SK-N-SH (cell line): ENCODE results near the gene PCED1A. TPM values are rescaled to one million over a fixed set of nuclear protein-coding genes. Genes with fewer than 3 reads are reported as not detected.

Source experiments
- CTCF ChIA-PET: fragments of 300-600, 350-600 bp; formaldehyde crosslinking; extraction: SDS; loops from one replicate; lab custom pipeline; 2021; lab: Yijun Ruan, JAX
- POLR2A ChIA-PET: fragments of 350-600 bp; sonication (Branson Sonifier 250); formaldehyde crosslinking; extraction: SDS; loops from one replicate; lab custom pipeline; 2020; ENCODE audit warnings: antibody characterized with exemption, inconsistent platforms; lab: Yijun Ruan, JAX
- DNase-seq: peaks from one replicate; pipeline ENCODE4 v3.0.0; 2012
- H2AFZ ChIP-seq: fragments of 200-600 bp; sonication (generic); 2 replicates; pipeline ENCODE4 v1.8.1; 2016; ENCODE audit warnings: antibody characterized with exemption, mild to moderate bottlenecking, low read depth
- H3F3A ChIP-seq: fragments of 200-600 bp; sonication (generic); replicated peaks from 2 replicates; pipeline ENCODE3; 2016; ENCODE audit warnings: antibody characterized with exemption, mild to moderate bottlenecking; ENCODE audit not compliant: insufficient read depth
- H3K27ac ChIP-seq, 2 experiments: fragments of 200-500 bp in 1 of 2; fragments of 200-600 bp in 1 of 2; sonication (Bioruptor generic) in 1 of 2; sonication (generic), shearing (Covaris generic) in 1 of 2; 2 replicates each; pipeline versions ENCODE4 v1.5.1 to v1.6.1; 2014 to 2016; ENCODE audit warnings: low read depth in 2 of 2, inconsistent platforms in 1 of 2, low read length in 1 of 2, mild to moderate bottlenecking in 1 of 2, mixed read lengths in 1 of 2
- H3K27me3 ChIP-seq: fragments of 200-600 bp; sonication (generic), shearing (Covaris generic); 2 replicates; pipeline ENCODE4 v1.6.1; 2016; ENCODE audit warnings: mixed run types; ENCODE audit not compliant: insufficient read depth
- H3K36me3 ChIP-seq, 2 experiments: fragments of 200-500 bp in 1 of 2; fragments of 200-600 bp in 1 of 2; sonication (Bioruptor generic) in 1 of 2; sonication (generic) in 1 of 2; replicated peaks in 1 of 2; 2 replicates each; pipeline versions ENCODE3 to v1.5.1; 2014 to 2016; ENCODE audit warnings: low read length in 1 of 2, mild to moderate bottlenecking in 1 of 2; ENCODE audit not compliant: insufficient read depth in 2 of 2, control insufficient read depth in 1 of 2
- H3K4me1 ChIP-seq, 2 experiments: fragments of 200-500 bp in 1 of 2; fragments of 200-600 bp in 1 of 2; sonication (Bioruptor generic) in 1 of 2; sonication (generic), shearing (Covaris generic) in 1 of 2; 2 replicates each; pipeline versions ENCODE4 v1.5.1 to v1.6.1; 2014 to 2016; ENCODE audit warnings: low read depth in 1 of 2, low read length in 1 of 2, mixed run types in 1 of 2; ENCODE audit not compliant: insufficient read depth in 2 of 2, control insufficient read depth in 1 of 2
- H3K4me2 ChIP-seq: fragments of 200-600 bp; sonication (generic), shearing (Covaris generic); 2 replicates; pipeline ENCODE4 v1.6.1; 2017; ENCODE audit warnings: mixed run types
- H3K4me3 ChIP-seq, 2 experiments: fragments of 200-500 bp in 1 of 2; fragments of 200-600 bp in 1 of 2; sonication (Bioruptor generic) in 1 of 2; sonication (generic), shearing (Covaris generic) in 1 of 2; 2 replicates each; pipeline versions ENCODE4 v1.5.1 to v1.8.1; 2014 to 2016; ENCODE audit warnings: low read depth in 2 of 2, inconsistent platforms in 1 of 2, low read length in 1 of 2, mild to moderate bottlenecking in 1 of 2, mixed read lengths in 1 of 2, moderate library complexity in 1 of 2
- H3K79me2 ChIP-seq: fragments of 200-600 bp; sonication (generic); 2 replicates; pipeline ENCODE4 v1.8.1; 2017; ENCODE audit warnings: mild to moderate bottlenecking; ENCODE audit not compliant: insufficient read depth
- H3K9ac ChIP-seq: fragments of 200-600 bp; sonication (generic); 2 replicates; pipeline ENCODE4 v1.6.1; 2017; ENCODE audit warnings: mixed run types
- H3K9me2 ChIP-seq: fragments of 200-600 bp; sonication (generic); 2 replicates; pipeline ENCODE4 v1.6.1; 2017; ENCODE audit warnings: mixed run types
- H3K9me3 ChIP-seq: fragments of 200-600 bp; sonication (generic); 2 replicates; pipeline ENCODE4 v1.6.1; 2017; ENCODE audit warnings: mixed run types, mild to moderate bottlenecking, moderate library complexity
- H4K20me1 ChIP-seq: fragments of 200-600 bp; sonication (generic); 2 replicates; pipeline ENCODE4 v1.6.1; 2017; ENCODE audit warnings: mild to moderate bottlenecking, mixed run types; ENCODE audit not compliant: insufficient read depth
- CHD2 ChIP-seq: fragments of 150-350 bp; IDR thresholded peaks from 2 replicates; pipeline ENCODE4 v1.6.1; 2018; ENCODE audit warnings: low read length; ENCODE audit not compliant: partially characterized antibody
- EP300 ChIP-seq, 2 experiments: IDR thresholded peaks; 2 replicates each; pipeline versions ENCODE4 v1.4.0 to v1.6.1; 2012; ENCODE audit warnings: borderline replicate concordance in 1 of 2, low read depth in 1 of 2, low read length in 1 of 2
- FOSL2 ChIP-seq: IDR thresholded peaks from 2 replicates; pipeline ENCODE4 v1.4.0; 2012; ENCODE audit warnings: low read depth, mild to moderate bottlenecking, moderate library complexity, borderline replicate concordance
- FOXM1 ChIP-seq: IDR thresholded peaks from 2 replicates; pipeline ENCODE4 v1.4.0; 2012; ENCODE audit warnings: low read depth, mild to moderate bottlenecking
- GABPA ChIP-seq: IDR thresholded peaks from 2 replicates; pipeline ENCODE4 v1.4.0; 2012; ENCODE audit warnings: low read depth, mild to moderate bottlenecking
- GATA2 ChIP-seq: sonication (generic); formaldehyde crosslinking; IDR thresholded peaks from 2 replicates; pipeline ENCODE4 v1.5.0; 2020; ENCODE audit warnings: mild to moderate bottlenecking, missing genetic modification reagents
- JUND ChIP-seq: IDR thresholded peaks from 2 replicates; pipeline ENCODE4 v1.4.0; 2012
- MEF2A ChIP-seq: IDR thresholded peaks from 2 replicates; pipeline ENCODE4 v1.4.0; 2012; ENCODE audit warnings: low read depth, borderline replicate concordance
- NFIC ChIP-seq: IDR thresholded peaks from 2 replicates; pipeline ENCODE4 v1.4.0; 2012; ENCODE audit warnings: borderline replicate concordance
- NRF1 ChIP-seq: IDR thresholded peaks from 2 replicates; pipeline ENCODE4 v1.6.1; 2012; ENCODE audit warnings: low read depth, mild to moderate bottlenecking, low read length
- POLR2AphosphoS5 ChIP-seq: IDR thresholded peaks from 2 replicates; pipeline ENCODE4 v1.6.1; 2012; ENCODE audit warnings: low read depth, low read length
- RCOR1 ChIP-seq: fragments of 150-350 bp; IDR thresholded peaks from 2 replicates; pipeline ENCODE4 v1.6.1; 2017; ENCODE audit warnings: antibody characterized with exemption, low read length
- SIN3A ChIP-seq: IDR thresholded peaks from 2 replicates; pipeline ENCODE4 v1.6.1; 2012; ENCODE audit warnings: low read depth, mild to moderate bottlenecking, low read length, moderate library complexity, borderline replicate concordance
- TAF1 ChIP-seq: IDR thresholded peaks from 2 replicates; pipeline ENCODE4 v1.6.1; 2012; ENCODE audit warnings: low read depth, mild to moderate bottlenecking, low read length, moderate library complexity, borderline replicate concordance
- TCF12 ChIP-seq: IDR thresholded peaks from 2 replicates; pipeline ENCODE4 v1.4.0; 2012
- TEAD4 ChIP-seq: IDR thresholded peaks from 2 replicates; pipeline ENCODE4 v1.4.0; 2012; ENCODE audit warnings: mild to moderate bottlenecking, borderline replicate concordance; ENCODE audit not compliant: insufficient read depth
- YY1 ChIP-seq: IDR thresholded peaks from 2 replicates; pipeline ENCODE4 v1.4.0; 2012; ENCODE audit warnings: low read depth, mild to moderate bottlenecking
- WGBS: methylation state at CpG from one replicate; pipeline ENCODE4 v1.1.6; 2017; ENCODE audit warnings: low lambda C conversion rate; 5-methylcytosine and 5-hydroxymethylcytosine counted together
- polyA plus RNA-seq, 3 experiments: library from polyadenylated mRNA; depleted of rRNA; stranded (reverse); fragments of >200 nt; gene quantifications; 2 replicates each; pipeline ENCODE4 v1.2.3, GENCODE V29; 2012
- TF ChIP-seq, protein P1 (sequence below): IDR thresholded peaks from 2 replicates; pipeline ENCODE4 v1.6.1; 2012; ENCODE audit warnings: mild to moderate bottlenecking, low read depth, low read length, moderate library complexity
- TF ChIP-seq, protein P2 (sequence below): IDR thresholded peaks from 2 replicates; pipeline ENCODE4; 2012
- TF ChIP-seq, protein P3 (sequence below): IDR thresholded peaks from 2 replicates; pipeline ENCODE4 v1.4.0; 2012; ENCODE audit warnings: low read depth
- TF ChIP-seq, protein P4 (sequence below): IDR thresholded peaks from 2 replicates; pipeline ENCODE4 v1.4.0; 2012; ENCODE audit warnings: low read depth, borderline replicate concordance

Gene PCED1A
- polyA plus RNA-seq, 1 of the 3 experiments (the other 2 are of a cell fraction): 65.2 TPM

DNA sequence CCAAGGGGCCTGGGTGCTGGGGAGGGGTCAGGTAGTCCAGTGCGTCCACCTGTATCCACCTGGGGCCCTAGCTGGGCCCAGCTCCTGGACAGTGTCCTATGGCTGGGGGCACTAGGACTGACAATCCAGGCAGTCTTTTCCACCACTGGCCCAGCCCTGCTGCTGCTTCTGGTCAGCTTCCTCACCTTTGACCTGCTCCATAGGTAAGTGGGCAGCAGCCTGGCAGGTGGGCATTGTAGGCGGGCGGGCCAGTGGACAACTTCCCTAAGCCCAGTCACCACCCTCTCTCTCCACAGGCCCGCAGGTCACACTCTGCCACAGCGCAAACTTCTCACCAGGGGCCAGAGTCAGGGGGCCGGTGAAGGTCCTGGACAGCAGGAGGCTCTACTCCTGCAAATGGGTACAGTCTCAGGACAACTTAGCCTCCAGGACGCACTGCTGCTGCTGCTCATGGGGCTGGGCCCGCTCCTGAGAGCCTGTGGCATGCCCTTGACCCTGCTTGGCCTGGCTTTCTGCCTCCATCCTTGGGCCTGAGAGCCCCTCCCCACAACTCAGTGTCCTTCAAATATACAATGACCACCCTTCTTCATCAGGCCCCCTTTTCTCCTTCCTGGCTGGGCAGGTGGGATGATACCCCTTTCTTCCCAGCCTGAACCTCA is 25.1 kb downstream of the PCED1A start:
- WGBS: 81% methylated on average over 5 of the region's 8 CpGs
- H3K27ac ChIP-seq: peak overlapping the region in 1 of 2 experiments; percentile 72; a peak in 1 of 4 replicates
- no peaks in the 10 kb centered on the region for H3K9me2 ChIP-seq
- DNase-seq: peak; percentile 11
- H3K79me2 ChIP-seq: no peaks in the 10 kb centered on the region
- ChIA-PET POLR2A (interaction anchor here (1.1 kb wide), 1 partner anchor 15 kb away, joined by 5 read pairs; the partner anchor contains the start of gene CPXM1), CTCF (interaction anchor here (1.4 kb wide), 1 partner anchor 14 kb away, joined by 3 read pairs; no protein-coding TSS in a partner anchor)
- peaks cover 11% of the 10 kb centered on the region for H3K9me3 ChIP-seq
- no peaks in the 10 kb centered on the region for H3K27me3 ChIP-seq
- H2AFZ ChIP-seq: peak overlapping the region; percentile 68; the same call in 1 of the 2 replicates
- no peaks in the 10 kb centered on the region for H3K36me3 ChIP-seq
- no peak overlapping the region for H3K4me3 ChIP-seq
- TF ChIP-seq POLR2AphosphoS5: no peak
- no peak for TF ChIP-seq CHD2
- TF ChIP-seq YY1: no peak
- no peak for TF ChIP-seq GABPA
- no peak for TF ChIP-seq TEAD4
- TF ChIP-seq NRF1: no peak
- TF ChIP-seq, protein P1, sequence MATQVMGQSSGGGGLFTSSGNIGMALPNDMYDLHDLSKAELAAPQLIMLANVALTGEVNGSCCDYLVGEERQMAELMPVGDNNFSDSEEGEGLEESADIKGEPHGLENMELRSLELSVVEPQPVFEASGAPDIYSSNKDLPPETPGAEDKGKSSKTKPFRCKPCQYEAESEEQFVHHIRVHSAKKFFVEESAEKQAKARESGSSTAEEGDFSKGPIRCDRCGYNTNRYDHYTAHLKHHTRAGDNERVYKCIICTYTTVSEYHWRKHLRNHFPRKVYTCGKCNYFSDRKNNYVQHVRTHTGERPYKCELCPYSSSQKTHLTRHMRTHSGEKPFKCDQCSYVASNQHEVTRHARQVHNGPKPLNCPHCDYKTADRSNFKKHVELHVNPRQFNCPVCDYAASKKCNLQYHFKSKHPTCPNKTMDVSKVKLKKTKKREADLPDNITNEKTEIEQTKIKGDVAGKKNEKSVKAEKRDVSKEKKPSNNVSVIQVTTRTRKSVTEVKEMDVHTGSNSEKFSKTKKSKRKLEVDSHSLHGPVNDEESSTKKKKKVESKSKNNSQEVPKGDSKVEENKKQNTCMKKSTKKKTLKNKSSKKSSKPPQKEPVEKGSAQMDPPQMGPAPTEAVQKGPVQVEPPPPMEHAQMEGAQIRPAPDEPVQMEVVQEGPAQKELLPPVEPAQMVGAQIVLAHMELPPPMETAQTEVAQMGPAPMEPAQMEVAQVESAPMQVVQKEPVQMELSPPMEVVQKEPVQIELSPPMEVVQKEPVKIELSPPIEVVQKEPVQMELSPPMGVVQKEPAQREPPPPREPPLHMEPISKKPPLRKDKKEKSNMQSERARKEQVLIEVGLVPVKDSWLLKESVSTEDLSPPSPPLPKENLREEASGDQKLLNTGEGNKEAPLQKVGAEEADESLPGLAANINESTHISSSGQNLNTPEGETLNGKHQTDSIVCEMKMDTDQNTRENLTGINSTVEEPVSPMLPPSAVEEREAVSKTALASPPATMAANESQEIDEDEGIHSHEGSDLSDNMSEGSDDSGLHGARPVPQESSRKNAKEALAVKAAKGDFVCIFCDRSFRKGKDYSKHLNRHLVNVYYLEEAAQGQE: no peak
- TF ChIP-seq EP300 (IDR thresholded peaks at IDR 0.05; ENCODE audit: borderline replicate concordance in 1 of 2, low read depth in 1 of 2, low read length in 1 of 2): no peak
- TF ChIP-seq RCOR1: no peak
- TF ChIP-seq MEF2A: no peak
- no peak for TF ChIP-seq FOSL2
- TF ChIP-seq, all 33 proteins: peak for 0
- Histone ChIP-seq H3K9ac (peak overlapping the region; percentile 20; the same call in 1 of the 2 replicates), H4K20me1 (no peaks in the 10 kb centered on the region), H3F3A (peaks cover 13% of the 10 kb centered on the region), H3K4me2 (peak overlapping the region; percentile 83), H3K4me1 (peaks cover 10 to 18% of the 10 kb centered on the region in 2 experiments; a peak in 2 of 4 replicates)

DNA sequence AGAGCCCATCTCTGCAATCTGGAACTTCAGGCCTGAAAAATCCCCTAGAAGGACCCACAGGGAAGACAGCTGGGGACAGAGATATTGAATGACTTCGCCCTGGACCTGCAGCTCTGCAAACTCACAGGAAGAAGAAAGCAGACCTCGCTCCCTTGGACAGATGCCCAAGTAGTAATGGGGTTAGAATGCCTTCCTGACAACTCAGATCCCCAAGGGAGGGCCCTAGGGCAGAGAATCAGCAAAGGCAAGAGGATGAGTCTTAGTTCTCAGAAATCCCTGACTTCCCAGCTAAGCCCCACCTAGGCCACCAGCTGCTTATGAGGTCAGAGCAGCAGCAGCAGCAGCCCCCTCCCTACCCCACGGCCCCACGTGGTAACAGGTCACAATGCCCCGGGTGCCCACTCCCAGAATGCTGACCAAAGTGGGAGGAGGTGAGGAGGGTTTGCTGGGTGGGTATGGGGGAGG is 25.8 kb downstream of the PCED1A start, which contains the start of gene C20orf141:
Gene C20orf141 (plus strand): TSS at position 401 of the 465 bp plus-strand sequence. CDS start 198 bp downstream, outside the sequence.
- Histone ChIP-seq H3K4me1 (peaks cover 10 to 18% of the 10 kb centered on the region in 2 experiments; a peak in 2 of 4 replicates), H3K9me2 (no peaks in the 10 kb centered on the region), H3K9me3 (peaks cover 11% of the 10 kb centered on the region), H2AFZ (peak within 1 kb of the TSS; percentile 68; the same call in 1 of the 2 replicates), H3K36me3 (no peaks in the 10 kb centered on the region), H3K4me2 (peak within 1 kb of the TSS; percentile 83), H3F3A (peaks cover 13% of the 10 kb centered on the region), H4K20me1 (no peaks in the 10 kb centered on the region), H3K9ac (peak within 1 kb of the TSS; percentile 31; the same call in 1 of the 2 replicates), H3K79me2 (no peaks in the 10 kb centered on the region), H3K27me3 (no peaks in the 10 kb centered on the region), H3K4me3 (no peak within 1 kb of the TSS), H3K27ac (peak within 1 kb of the TSS; percentile 45 to 72; a peak in 3 of 4 replicates)
- ChIA-PET CTCF (interaction anchor here (1.4 kb wide), 1 partner anchor 13 kb away, joined by 3 read pairs; no protein-coding TSS in a partner anchor), POLR2A (interaction anchor here (1.1 kb wide), 1 partner anchor 14 kb away, joined by 5 read pairs; the partner anchor contains the start of gene CPXM1)
- peak; percentile 56 for DNase-seq
- WGBS: 4% methylated on average over 5 of the region's 5 CpGs
- TF ChIP-seq MEF2A (no peak), NFIC (peak; percentile 93), POLR2AphosphoS5 (peak; percentile 21; the same call in 1 of the 2 replicates), FOXM1 (no peak), JUND (peak; percentile 62; the same call in 1 of the 2 replicates), TEAD4 (peak; percentile 56; the same call in 1 of the 2 replicates), TAF1 (no peak), GATA2 (CRISPR knock-in tag) (no peak), FOSL2 (peak; percentile 69; the same call in 1 of the 2 replicates), SIN3A (no peak), TCF12 (peak; percentile 68)
- TF ChIP-seq, protein P2, sequence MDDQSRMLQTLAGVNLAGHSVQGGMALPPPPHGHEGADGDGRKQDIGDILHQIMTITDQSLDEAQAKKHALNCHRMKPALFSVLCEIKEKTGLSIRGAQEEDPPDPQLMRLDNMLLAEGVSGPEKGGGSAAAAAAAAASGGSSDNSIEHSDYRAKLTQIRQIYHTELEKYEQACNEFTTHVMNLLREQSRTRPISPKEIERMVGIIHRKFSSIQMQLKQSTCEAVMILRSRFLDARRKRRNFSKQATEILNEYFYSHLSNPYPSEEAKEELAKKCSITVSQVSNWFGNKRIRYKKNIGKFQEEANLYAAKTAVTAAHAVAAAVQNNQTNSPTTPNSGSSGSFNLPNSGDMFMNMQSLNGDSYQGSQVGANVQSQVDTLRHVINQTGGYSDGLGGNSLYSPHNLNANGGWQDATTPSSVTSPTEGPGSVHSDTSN: peak; percentile 63
- TF ChIP-seq, protein P3, sequence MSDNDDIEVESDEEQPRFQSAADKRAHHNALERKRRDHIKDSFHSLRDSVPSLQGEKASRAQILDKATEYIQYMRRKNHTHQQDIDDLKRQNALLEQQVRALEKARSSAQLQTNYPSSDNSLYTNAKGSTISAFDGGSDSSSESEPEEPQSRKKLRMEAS: peak; percentile 39; the same call in 1 of the 2 replicates
- TF ChIP-seq, protein P4, sequence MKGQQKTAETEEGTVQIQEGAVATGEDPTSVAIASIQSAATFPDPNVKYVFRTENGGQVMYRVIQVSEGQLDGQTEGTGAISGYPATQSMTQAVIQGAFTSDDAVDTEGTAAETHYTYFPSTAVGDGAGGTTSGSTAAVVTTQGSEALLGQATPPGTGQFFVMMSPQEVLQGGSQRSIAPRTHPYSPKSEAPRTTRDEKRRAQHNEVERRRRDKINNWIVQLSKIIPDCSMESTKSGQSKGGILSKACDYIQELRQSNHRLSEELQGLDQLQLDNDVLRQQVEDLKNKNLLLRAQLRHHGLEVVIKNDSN: 0 out of 2 replicates have a peak, but pooled peaks have one; percentile 54
